GM19463 (cell line): ENCODE data around the gene ACTC1.

Experiments
- ATAC-seq: cut with Tn5 transposase; IDR thresholded peaks from one replicate; pipeline ENCODE4 v1.9.1; 2021; ENCODE audit warnings: mild to moderate bottlenecking, moderate library complexity; ENCODE audit not compliant: unreplicated experiment

ACTC1 gene

GRCh38 chr15:34759992-34760391 lies 35.4 kb downstream of the ACTC1 start:
- ATAC-seq: no peak

- no peak for ATAC-seq
Observed at GRCh38 chr15:34759347-34759746, 36.0 kb downstream of the ACTC1 start.

DNA sequence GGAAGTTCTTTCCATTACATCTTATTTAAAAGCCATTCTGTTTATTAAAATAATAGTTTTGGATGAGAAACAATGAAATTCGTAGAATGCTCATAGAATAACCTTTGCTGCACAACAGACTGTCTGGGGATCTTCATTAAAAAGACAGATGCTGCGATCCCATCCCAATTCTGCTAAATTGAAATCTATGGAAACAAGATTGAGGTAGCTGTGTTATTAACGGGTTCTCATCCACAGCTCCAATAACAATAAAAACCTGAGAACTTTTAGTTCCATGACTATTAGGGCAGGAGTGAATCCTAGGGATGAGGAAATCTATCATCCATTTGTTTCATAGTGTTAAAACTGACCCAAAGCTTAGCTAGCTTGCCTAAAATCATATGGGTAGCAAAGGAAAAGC lies 38.1 kb downstream of the ACTC1 start:
- ATAC-seq: no peak

GRCh38 chr15:34755419-34755773 lies 40.0 kb downstream of the ACTC1 start:
- ATAC-seq: no peak

DNA sequence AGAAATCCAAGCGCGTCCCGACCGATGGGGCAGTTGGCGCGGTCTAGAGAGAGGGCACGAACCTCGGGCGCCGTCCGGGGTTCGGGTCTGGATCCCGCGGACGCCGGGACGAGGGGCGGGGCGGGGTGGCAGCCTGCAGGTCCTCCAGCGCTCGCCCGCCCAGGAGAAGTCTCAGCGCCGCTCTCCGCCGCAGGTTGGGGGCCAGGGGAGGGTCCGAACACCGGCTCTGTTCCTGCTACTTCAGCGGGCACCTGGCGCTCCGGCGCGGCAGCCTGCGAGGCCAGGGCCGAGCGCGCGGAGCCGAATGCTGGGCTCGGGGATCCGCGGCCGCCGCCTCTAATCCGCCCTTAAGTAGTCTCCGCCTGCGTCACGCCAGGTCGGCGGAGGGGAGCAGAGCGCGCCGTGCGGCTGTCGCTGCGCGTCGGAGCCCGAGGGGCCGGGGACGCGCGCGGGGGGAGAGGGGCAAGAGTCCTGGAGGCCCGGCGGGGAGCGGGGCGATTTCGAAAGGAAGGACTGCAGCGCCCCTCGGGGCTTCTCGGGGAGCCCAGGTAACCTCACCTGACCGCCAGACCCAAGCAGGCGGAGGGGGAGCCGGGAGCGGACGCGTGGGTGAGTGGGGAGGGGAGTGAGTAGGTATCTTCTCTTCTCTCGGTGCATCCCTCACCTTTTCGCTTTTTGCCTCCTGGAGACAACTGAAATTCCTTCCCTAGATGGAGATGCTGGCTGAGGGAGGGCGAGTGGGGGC lies 40.5 kb downstream of the ACTC1 start, which contains the start of gene GJD2:
TSS of gene GJD2 (minus strand) at position 325 of the 745 bp plus-strand sequence. CDS start 510 bp downstream, outside the sequence.
- no peak for ATAC-seq

GRCh38 chr15:34754171-34754601 lies 41.2 kb downstream of the ACTC1 start:
- ATAC-seq: no peak

DNA sequence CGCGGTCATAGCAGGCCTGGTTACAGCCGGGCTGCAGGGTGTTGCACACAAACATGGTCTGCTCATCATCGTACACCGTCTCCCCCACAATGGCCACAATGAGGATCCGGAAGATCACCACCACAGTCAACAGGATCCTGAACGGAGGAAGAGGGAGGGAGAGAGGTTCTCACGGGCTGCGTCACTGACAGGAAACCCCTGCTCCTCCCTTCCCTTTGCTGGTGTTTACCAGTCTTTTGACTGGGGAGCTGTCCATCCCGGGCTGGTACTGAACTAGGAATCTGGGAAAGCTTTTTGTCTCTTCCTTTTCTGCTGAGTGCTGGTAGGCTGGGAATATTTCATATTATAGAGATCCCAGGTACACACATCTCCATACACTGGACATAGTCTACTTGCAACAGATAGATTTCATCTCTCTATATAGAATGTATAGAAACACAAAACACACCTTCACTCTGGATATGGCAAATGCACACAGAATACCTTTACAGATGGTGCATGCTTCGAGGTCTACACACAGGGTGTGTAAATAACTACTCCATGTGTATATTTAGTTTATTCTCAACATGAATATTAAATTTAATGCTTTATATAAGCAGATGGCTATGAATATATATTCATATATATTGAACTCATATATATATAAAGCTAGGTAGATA lies 42.0 kb downstream of the ACTC1 start:
- ATAC-seq: no peak

DNA sequence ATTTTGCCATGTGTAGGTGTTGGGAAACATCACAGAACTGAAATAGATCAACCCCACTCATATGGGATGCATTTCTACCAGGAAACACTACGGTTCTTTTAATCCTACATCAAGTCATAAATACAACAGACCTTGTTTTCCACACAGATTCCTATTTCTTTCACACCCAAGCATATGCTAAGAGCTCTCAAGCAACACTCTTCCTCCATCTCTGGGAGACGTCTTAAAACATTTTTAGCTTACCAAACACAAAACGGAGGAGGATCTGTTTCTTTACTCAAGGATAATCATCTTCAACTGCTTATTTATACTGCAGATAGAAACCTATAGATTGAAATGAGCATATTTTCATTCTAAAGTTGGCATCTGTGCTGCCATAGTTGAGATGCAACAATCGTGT lies 45.7 kb downstream of the ACTC1 start:
- ATAC-seq: no peak
